Stimulated activated CD4-positive, alpha-beta T cell treated with anti-CD3 and anti-CD28 coated beads, Interleukin-12 subunit alpha, Interleukin-12 subunit beta, amount 100 ng/mL, for 24 hours (primary cell): ENCODE data around the gene MRTFA.
"Not testable (repeated sequence)": the region's sequence is repeated elsewhere in the genome, so short reads cannot be mapped to it uniquely, and the experiment has no call there.

Experiments
- DNase-seq, 2 experiments: peaks; one replicate each; pipeline ENCODE4 v3.0.0-alpha.2; 2020; ENCODE audit warnings: low read depth in 2 of 2

The MRTFA gene

GRCh38 chr22:40521046-40521445 lies 115.5 kb downstream of the MRTFA start:
- no peak for DNase-seq

DNA sequence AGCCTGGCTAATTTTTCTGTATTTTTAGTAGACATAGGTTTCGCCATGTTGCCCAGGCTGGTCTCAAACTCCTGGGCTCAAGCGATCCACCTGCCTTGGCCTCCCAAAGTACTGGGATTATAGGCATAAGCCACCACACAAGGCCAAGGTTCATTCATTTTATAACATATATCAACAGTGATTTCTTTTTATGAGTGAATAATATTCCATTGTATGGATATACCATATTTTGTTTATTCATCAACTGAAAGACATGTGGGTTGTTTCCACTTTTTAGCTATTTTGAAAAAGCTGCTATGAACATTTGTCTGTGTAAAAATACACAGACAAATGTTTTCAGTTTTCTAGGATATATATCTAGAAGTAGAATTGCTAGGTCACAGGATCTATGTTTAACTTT lies 116.0 kb downstream of the MRTFA start:
- no peak for DNase-seq

- no peak for DNase-seq
Measured at GRCh38 chr22:40519948-40520331, 116.6 kb downstream of the MRTFA start.

DNA sequence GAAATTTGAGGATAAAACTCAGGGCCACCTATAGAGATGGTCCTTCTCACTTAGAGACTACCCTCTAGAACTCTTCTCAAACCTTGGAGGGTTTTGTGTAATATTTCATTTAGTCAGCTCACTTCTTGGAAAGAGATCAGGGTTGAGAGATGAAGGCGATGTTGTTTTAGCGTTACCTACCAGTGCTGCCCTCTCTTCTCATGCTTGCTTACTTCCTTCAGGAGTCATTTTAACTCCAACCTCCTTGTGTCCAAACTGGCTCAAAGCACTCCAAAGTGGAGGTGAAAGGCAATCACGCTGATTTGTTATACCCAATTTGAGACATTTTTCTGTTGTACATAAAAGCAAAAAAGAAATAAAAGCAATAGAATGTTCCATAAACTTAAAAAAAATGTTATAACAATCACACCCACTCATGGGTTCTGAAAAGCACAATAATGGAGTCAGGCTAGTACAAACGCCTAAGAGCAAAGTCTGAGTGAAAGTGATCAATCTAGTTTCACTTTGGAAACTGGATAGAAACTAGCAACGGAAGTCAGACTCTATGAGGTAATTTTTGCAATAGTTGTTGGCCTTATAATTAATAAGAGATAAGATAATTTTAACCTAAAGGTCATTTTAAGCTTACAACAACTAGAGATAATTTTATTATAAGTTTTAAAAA lies 117.1 kb downstream of the MRTFA start:
- no peak for DNase-seq

- DNase-seq: no peak
Measured at GRCh38 chr22:40518840-40519239, 117.7 kb downstream of the MRTFA start.

GRCh38 chr22:40517631-40518030 lies 118.9 kb downstream of the MRTFA start:
- DNase-seq: no peak

- DNase-seq: no peak
Measured at GRCh38 chr22:40516416-40516815, 120.1 kb downstream of the MRTFA start.

- no peak for DNase-seq
Measured at GRCh38 chr22:40512426-40513136, 123.9 kb downstream of the MRTFA start.

DNA sequence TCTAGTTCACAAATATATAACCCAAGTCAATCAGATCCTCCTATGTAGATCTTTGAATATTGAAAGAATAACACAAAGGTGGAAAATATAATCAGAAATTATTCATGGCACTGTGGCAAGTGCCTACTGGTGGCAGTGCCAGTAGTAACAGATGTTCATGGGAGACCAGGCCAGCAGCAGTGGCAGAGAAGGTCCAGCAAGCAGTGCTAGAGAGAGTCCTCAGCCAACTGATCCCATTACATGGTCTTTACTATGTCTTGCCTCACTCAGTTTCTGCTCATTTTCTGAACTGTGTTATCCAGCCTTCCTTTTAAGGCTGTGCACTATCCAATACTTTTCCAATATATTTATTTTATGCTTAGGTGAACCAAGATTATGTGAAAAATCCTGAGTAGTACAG lies 124.9 kb downstream of the MRTFA start:
- DNase-seq: no peak

DNA sequence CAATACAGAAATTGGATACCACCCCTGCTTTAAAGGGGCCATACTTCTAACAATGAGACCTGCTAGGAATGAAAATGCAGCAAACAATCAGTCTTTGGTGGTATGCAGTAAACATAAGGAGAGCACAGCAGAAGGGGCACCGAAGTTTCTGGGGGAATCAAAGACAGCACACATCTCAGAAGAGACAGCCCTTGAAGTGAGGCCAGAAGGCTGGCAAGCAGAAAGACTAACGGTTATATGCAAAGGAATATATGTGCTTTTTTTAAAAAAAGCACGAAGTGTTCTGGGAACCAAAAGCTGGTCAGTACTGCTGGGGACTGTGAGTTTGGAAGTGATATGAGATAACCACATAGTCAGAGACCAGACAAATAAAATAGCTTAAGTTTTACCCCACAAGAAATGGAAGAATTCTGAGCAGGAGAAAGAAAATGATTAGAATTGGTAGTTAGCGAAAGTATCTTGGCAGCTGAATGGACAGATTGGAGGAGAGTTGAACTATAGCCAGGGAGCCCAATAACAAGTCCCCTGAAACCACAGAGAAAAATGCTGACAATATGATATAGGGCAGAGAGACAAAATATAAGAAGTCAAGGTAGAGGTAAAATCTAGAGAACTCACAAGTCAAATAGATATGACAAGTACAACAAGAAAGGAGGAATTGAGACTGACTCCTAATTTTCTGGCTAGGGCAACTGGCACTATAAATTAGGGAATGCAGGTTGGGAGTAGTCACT lies 125.7 kb downstream of the MRTFA start:
- no peak for DNase-seq

DNA sequence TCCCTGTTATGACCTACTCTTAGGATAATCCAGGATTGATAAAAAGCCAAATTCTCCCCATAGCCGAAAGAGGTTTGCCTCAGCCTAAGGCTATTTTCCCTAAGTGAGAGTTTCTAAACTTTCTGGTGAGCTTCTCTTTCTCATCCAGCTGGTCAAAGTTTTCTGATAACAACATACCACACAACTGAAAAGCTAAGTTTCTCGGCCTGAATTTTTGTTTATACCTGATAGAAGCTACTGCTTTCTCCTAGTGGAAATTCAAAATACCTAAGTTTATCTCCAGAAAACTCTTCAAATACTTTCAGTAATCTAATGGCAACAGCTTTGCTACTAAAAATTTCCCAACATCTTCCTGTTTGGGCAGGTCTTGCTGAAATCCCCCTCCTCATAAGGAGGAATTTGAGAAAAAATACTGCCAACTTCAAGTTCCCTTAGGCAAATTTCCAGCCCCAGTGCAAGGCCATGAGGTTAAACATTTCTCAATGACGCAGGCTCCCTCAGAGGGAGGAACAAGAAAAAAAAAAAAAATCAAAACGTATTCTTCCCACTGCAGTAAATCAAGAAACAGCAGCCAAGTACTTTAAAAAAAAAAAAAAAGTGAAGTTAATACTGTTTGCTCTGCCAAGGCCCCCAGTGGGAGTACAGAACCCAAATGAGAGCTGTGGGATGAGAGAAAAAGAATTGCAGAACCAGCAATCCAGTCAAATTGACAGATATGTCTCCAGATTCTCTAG lies 127.0 kb downstream of the MRTFA start:
- DNase-seq: no peak

DNA sequence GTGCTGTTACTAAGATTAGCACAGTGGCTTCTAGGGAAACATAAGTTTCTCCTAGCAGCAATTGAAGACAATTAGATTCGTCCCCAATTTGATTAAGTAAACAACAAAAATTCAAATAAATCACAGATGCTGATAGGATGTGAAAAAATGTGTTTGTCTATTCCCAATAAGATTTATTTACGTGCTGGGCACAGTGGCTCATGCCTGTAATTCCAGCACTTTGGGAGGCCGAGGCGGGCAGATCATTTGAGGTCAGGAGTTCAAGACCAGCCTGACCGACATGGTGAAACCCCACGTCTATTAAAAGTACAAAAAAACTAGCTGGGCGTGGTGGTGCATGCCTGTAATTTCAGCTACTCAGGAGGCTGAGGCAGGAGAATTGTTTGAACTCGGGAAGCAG lies 128.5 kb downstream of the MRTFA start:
- DNase-seq: not testable (repeated sequence)

DNA sequence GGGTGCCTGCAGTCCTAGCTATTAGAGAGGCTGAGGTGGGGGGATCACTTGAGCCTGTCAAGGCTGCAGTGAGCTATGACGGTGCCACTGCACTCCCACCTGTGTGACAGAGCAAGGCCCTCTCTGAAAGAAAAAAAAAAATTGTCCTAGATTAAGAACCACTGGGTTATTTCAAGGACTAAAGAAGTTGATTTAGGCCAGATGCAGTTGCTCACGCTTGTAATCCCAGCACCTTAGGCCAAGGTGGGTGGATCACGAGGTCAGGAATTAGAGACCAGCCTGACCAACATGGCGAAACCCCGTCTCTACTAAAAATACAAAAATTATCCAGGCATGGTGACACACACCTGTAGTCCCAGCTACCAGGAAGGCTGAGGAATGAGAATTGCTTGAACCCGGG lies 129.0 kb downstream of the MRTFA start:
- no peak for DNase-seq

DNA sequence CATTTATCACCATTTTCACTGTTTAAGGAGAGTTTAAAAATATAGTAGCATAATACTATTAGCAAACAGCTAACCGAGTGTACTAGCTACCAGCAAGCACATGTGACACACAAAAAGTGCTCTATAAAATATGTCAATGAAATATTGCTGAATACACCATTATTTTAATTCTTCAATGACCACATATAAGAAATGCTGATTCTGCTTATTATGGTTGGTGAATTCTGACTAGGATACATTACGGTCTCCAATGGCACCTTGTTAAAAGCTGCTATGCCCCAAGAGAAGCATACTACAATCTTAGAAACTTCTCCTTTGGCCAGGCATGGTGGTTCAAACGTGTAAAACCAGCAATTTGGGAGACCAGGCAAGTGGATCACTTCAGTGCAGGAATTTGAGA lies 129.8 kb downstream of the MRTFA start:
- no peak for DNase-seq

DNA sequence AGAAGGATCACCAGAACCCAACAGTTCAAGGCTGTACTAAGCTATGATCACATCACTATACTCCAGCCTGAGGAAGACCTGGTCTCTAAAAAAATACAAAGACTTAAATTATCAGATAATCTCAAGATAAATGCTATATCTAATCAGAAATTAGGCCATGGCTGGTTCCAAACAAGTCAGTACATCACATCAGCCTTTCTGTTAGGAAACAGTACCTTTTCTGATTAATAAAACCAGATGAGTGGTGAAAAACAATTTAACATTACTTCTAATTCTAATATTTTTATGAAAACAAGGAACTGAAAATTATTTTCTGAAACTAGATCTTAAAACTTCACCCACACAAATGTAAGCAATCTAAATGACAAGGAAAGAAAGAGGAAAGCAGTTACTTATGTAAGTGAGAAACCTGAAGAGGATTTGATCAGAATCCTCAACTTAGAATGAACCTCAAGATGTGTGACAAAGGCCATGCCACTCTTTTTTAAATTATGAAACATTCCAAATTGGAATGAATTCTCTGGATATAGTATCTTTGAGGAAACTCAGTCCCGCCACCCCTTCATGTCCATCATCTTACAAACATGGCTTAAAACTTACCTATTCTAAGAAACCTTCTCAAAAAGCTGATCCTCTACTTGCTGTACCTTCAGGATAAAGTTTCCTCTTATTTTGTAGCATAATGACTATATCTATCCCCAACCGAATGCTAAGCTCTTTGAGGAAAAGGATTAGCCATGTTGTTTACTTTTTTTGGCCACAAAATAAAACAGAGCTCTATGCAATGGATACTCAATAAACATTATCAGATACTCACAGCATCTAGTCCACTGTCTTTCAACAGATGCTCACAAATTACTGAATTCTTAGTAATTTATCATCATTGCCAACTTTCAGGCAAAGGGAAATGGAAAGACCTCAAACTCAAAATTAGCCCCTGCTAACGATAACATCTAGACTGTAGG lies 132.0 kb downstream of the MRTFA start:
- DNase-seq: no peak

GRCh38 chr22:40502919-40503318 lies 133.6 kb downstream of the MRTFA start:
- DNase-seq: no peak

DNA sequence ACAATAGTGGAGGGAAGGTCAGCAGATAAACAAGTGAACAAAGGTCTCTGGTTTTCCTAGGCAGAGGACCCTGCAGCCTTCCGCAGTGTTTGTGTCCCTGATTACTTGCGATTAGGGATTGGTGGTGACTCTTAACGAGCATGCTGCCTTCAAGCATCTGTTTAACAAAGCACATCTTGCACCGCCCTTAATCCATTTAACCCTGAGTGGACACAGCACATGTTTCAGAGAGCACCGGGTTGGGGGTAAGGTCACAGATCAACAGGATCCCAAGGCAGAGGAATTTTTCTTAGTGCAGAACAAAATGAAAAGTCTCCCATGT lies 136.1 kb downstream of the MRTFA start:
- not testable (repeated sequence) for DNase-seq

- DNase-seq: no peak
Measured at GRCh38 chr22:40499209-40499623, 137.3 kb downstream of the MRTFA start.

DNA sequence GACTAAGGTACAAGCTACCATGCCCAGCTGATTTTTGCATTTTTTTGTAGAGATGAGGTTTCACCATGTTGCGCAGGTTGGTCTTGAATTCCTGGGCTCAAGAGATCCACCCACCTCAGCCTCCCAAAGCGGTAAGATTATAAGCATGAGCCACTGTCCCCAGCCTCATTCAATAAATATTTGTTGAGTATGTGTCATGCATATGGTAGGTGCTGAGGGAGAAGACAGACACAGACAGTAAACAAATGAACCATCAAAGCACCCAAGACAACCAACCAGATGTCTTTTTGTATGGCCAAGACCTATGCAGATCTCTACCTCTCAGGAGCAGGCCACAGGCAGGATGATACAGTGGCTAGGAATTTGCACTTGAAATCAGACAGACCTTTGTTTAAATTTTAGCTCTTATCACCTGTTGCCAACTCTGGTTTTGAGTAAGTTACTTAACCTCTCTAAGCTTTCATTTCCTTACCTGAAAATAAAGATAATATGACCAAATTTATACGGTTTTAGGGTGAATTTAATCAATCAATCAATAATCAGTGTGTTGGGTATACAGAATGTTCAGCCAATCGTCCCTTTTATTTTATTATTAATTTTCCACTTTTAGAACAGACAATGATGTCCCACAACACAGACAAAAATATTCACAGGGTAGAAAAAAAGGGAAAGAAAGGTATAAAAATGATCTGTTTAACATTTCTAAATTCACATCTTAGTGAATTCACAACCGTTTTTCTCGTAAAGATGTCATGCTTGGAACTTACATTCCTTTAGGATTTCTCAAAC lies 137.9 kb downstream of the MRTFA start:
- no peak for DNase-seq

DNA sequence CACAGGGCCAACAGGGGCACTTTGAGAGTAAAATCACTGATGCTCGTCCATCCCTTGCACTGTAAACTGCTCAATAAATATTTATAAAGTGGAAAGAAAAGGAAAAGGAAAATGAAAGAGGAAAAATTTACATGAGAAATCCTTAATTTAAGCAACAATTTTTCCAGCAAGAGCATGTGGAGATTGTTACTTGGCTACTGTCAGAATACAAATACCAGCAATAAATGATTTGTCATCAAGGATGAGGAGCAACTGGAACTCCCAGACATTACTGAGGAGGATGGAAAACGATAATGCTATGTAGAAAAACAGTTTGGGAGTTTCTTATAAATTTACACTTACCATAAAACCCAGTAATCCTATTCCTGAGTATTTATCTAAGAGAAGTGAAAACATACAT lies 143.1 kb downstream of the MRTFA start:
- DNase-seq: no peak
